ENCODE measurements around the gene IGF2R.

IGF2R gene

DNA sequence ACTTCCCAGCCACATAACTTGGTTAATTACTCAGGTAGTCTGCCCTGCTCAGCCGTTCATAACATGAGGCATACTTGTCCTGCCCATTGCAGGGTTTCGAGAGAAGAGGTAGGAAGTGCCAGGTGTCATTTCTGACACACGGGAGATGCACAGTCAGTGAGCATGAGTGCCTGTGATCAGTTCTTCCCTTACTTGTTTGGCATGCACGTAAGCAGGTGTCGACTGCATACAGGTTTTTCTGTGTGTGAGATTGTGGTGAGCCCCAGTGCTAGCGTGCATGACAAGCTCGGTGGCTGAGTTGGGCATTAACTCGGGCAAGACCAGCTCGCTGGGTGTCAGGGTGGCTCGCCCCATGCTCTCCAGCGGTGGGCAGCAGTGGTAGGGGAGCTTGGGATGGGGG lies 101.5 kb downstream of the IGF2R start:
- TF ChIP-seq, protein P1, sequence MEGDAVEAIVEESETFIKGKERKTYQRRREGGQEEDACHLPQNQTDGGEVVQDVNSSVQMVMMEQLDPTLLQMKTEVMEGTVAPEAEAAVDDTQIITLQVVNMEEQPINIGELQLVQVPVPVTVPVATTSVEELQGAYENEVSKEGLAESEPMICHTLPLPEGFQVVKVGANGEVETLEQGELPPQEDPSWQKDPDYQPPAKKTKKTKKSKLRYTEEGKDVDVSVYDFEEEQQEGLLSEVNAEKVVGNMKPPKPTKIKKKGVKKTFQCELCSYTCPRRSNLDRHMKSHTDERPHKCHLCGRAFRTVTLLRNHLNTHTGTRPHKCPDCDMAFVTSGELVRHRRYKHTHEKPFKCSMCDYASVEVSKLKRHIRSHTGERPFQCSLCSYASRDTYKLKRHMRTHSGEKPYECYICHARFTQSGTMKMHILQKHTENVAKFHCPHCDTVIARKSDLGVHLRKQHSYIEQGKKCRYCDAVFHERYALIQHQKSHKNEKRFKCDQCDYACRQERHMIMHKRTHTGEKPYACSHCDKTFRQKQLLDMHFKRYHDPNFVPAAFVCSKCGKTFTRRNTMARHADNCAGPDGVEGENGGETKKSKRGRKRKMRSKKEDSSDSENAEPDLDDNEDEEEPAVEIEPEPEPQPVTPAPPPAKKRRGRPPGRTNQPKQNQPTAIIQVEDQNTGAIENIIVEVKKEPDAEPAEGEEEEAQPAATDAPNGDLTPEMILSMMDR (IDR thresholded peaks at IDR 0.05; ENCODE audit: low read depth, low read length, missing control alignments) = no peak
- no peak for DNase-seq (ENCODE audit: low read depth)
- in situ Hi-C loops (cut with HindIII; ENCODE audit: low sequenced_read_pairs) = no loop called here
- no peak overlapping the region for H3K4me3 ChIP-seq (ENCODE audit: low read depth, low read length)

DNA sequence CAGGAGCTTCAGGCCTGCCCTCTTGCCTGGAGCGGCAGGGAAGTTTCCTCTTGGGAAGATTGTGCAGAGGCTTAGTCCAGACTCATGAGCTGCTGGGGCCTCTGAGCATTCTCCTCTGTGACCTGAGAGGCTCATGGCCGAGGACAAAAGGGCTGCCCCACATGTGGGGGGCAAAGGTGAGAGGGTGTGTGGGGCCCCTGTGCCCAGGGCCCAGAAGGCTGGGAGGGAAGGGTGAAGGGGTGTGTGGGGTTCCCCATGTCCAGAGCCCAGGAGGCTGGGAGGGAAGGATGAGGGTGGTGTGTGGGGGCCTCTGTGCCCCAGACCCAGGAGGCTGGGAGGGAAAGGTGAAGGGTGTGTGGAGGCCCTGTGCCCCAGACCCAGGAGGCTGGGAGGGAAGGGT lies 101.9 kb downstream of the IGF2R start:
- no peak for DNase-seq (ENCODE audit: low read depth)
- no peak overlapping the region for H3K4me3 ChIP-seq (ENCODE audit: low read depth, low read length)
- TF ChIP-seq, protein P1 (IDR thresholded peaks at IDR 0.05; ENCODE audit: low read depth, low read length, missing control alignments) = no peak
- in situ Hi-C loops (cut with HindIII; ENCODE audit: low sequenced_read_pairs) = no loop called here

DNA sequence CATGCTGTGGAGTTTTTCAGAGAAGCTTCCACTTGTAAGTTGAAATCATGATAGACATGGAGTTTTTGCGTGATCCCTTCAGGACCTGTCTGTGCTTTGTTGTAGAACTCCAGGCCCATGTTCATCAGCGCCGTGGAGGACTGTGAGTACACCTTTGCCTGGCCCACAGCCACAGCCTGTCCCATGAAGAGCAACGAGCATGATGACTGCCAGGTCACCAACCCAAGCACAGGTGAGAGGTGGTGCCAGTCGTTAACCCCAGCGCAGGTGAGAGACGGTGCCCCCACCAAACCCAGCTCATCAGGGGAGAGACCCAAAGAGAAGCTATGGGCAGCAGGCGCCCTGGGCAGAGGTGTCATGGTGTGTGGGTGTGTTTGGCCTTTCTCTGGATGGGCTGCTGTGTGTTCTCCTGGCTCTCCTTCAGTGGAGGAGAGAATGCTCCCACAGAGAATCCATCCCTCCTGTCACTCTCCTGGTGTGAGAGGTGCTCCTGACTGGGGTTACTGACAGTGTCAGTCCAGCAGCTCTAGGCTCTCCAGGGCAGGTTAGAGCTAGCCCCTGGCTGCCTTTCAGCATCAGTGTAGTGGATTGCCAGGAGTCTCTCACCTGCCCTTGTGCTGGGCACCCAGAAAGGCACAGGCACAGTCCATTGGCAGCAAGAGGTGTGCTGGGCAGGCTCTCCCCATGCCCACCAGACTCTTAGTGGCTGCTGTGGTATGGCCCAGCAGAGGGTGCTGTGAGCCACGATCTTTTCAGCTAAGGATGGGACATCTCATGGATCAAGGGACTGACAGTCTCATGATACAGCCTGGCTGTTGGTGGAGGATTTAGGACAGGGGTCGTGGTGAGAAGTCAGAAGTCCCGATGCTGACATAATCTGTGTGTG lies 103.2 kb downstream of the IGF2R start:
- in situ Hi-C loops (cut with HindIII; ENCODE audit: low sequenced_read_pairs) = no loop called here
- no peak overlapping the region for H3K4me3 ChIP-seq (ENCODE audit: low read depth, low read length)
- DNase-seq (ENCODE audit: low read depth) = no peak
- TF ChIP-seq, protein P1 (IDR thresholded peaks at IDR 0.05; ENCODE audit: low read depth, low read length, missing control alignments) = peak; percentile 10

DNA sequence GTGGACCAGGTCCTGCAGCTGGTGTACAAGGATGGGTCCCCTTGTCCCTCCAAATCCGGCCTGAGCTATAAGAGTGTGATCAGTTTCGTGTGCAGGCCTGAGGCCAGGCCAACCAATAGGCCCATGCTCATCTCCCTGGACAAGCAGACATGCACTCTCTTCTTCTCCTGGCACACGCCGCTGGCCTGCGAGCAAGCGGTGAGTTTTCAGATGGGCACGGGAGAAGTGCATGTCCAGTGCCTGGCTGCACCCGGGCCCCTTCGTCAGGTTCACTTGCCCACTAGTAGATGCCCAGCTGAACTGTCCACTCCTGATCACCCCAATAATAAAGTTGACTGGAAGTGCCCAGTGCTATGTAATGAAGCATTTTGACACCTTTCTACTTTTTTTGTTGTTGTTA lies 104.4 kb downstream of the IGF2R start:
- no peak overlapping the region for H3K4me3 ChIP-seq (ENCODE audit: low read depth, low read length)
- TF ChIP-seq, protein P1 (IDR thresholded peaks at IDR 0.05; ENCODE audit: low read depth, low read length, missing control alignments) = no peak
- no peak for DNase-seq (ENCODE audit: low read depth)
- in situ Hi-C loops (cut with HindIII; ENCODE audit: low sequenced_read_pairs) = no loop called here

DNA sequence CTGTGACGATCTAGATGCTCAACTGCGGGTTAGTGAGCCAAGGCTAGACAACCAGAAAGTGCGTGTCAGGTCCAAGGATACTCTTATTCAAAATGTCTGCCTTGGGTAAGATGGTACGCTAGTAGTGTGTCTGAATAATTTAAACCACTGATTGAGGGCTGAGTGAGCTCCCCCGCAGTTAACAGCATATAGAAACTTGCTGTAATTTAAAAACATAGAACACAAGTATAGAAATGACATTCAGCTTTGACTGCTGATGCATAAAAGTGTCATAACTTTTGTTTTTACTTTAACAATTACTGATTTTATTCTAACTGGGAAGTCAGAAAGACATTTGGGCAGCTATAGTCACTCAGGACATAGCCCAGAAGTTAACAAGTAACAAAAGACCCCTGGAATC lies 107.1 kb downstream of the IGF2R start:
- in situ Hi-C loops (cut with HindIII; ENCODE audit: low sequenced_read_pairs) = no loop called here

DNA sequence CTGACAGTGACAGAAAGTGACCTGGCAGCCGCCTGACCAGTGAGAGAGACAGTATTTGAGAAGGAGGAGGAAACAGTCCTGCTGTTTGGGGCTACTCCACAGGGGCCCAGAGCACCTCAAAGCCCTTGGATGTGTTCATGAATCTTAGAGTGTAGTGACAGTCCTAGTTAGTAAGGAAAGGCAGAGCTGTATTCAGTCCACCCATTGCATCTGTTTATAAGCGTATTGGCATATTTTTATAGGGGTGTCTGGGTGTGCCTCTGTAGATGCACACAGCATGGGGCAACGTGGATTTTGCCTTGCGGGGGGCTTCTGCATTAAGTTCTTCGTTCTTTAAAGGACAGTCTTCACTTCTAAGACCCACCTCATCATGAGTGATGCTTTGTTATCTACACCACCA lies 108.1 kb downstream of the IGF2R start:
- TF ChIP-seq, protein P1 (IDR thresholded peaks at IDR 0.05; ENCODE audit: low read depth, low read length, missing control alignments) = no peak
- H3K4me3 ChIP-seq (ENCODE audit: low read depth, low read length) = no peak overlapping the region
- DNase-seq (ENCODE audit: low read depth) = no peak
- in situ Hi-C loops (cut with HindIII; ENCODE audit: low sequenced_read_pairs) = no loop called here

More for the DNA sequence above, 107.1 kb downstream of the IGF2R start:
- TF ChIP-seq, protein P1 (IDR thresholded peaks at IDR 0.05; ENCODE audit: low read depth, low read length, missing control alignments) = no peak
- no peak for DNase-seq (ENCODE audit: low read depth)
- no peak overlapping the region for H3K4me3 ChIP-seq (ENCODE audit: low read depth, low read length)

All from astrocyte of the cerebellum (primary cell).